Testis (tissue), 5 donors: ENCODE results near the gene PUS7. TPM values are rescaled to one million over a fixed set of nuclear protein-coding genes. Genes with fewer than 3 reads are reported as not detected.

Experiments used
- DNase-seq: peaks from one replicate; pipeline ENCODE4 v3.0.0-alpha.2; 2019
- H3K27ac ChIP-seq, 2 donors: fragments of 200-600 bp; sonication (generic); one replicate each; pipeline ENCODE4 v1.5.1; 2019
- H3K27me3 ChIP-seq: fragments of 200-600 bp; sonication (generic); one replicate; pipeline ENCODE4 v1.5.1; 2019
- H3K36me3 ChIP-seq: fragments of 200-600 bp; sonication (generic); one replicate; pipeline ENCODE4 v1.5.1; 2017; ENCODE audit warnings: low read depth; ENCODE audit errors: missing control alignments
- H3K4me1 ChIP-seq: fragments of 200-600 bp; sonication (generic); one replicate; pipeline ENCODE4 v1.5.1; 2019
- H3K4me3 ChIP-seq, 2 donors: fragments of 200-600 bp; sonication (generic); one replicate each; pipeline ENCODE4 v1.5.1; 2017 to 2019
- H3K9me3 ChIP-seq: fragments of 200-600 bp; sonication (generic); one replicate; pipeline ENCODE4 v1.5.1; 2017
- CTCF ChIP-seq, 3 experiments: fragments of 450-650 bp in 2 of 3; fragments of 200-600 bp in 1 of 3; sonication (generic) in 1 of 3; IDR thresholded peaks; one replicate each; pipeline ENCODE4 v1.5.1; 2016 to 2019; ENCODE audit warnings: antibody characterized with exemption in 3 of 3, mild to moderate bottlenecking in 2 of 3, moderate library complexity in 1 of 3
- POLR2A ChIP-seq: fragments of 450-650 bp; IDR thresholded peaks from one replicate; pipeline ENCODE4 v1.6.1; 2017; ENCODE audit warnings: antibody characterized with exemption, mild to moderate bottlenecking, moderate library complexity
- WGBS, 2 donors: methylation state at CpG; one replicate each; pipeline ENCODE4 v1.1.5; 2018; 5-methylcytosine and 5-hydroxymethylcytosine counted together
- intact Hi-C: fragments of 100-400 bp; cut with DNase I; formaldehyde crosslinking; loops from one replicate; pipeline ENCODE4 v1.15.1; 2023; ENCODE audit warnings: low total_unique reads
- long read RNA-seq, 2 donors: transcript quantifications; one replicate each; lab custom pipeline, GENCODE V29; 2026
- polyA plus RNA-seq: library from polyadenylated mRNA; stranded (reverse); fragments of 350-450 nt; fragmentation: Illumina TruSeq; extraction: RNeasy Lipid Tissue Mini Kit (QIAGEN cat#74804); gene quantifications from one replicate; pipeline ENCODE4 v1.2.3, GENCODE V29; 2014; ENCODE audit warnings: low read depth, low replicate concordance; ENCODE audit not compliant: insufficient read depth
- total RNA-seq, 2 donors: library from RNA; depleted of rRNA; stranded (reverse); fragments of >200 nt; gene quantifications; one replicate each; pipeline ENCODE4 v1.2.3, GENCODE V29; 2016

The PUS7 gene
- total RNA-seq, result 10 to 100 TPM; 10.6 to 18.0 TPM
- 8.7 TPM for polyA plus RNA-seq
- long read RNA-seq, donor 1, partial matches to known transcripts, result 0 of 3 reads
- long read RNA-seq, donor 1, other reads (novel, unspliced or antisense), result 0 of 3 reads
- long read RNA-seq, donor 2, partial matches to known transcripts, result 0 of 1 reads
- long read RNA-seq, donor 2, other reads (novel, unspliced or antisense), result 0 of 1 reads

DNA sequence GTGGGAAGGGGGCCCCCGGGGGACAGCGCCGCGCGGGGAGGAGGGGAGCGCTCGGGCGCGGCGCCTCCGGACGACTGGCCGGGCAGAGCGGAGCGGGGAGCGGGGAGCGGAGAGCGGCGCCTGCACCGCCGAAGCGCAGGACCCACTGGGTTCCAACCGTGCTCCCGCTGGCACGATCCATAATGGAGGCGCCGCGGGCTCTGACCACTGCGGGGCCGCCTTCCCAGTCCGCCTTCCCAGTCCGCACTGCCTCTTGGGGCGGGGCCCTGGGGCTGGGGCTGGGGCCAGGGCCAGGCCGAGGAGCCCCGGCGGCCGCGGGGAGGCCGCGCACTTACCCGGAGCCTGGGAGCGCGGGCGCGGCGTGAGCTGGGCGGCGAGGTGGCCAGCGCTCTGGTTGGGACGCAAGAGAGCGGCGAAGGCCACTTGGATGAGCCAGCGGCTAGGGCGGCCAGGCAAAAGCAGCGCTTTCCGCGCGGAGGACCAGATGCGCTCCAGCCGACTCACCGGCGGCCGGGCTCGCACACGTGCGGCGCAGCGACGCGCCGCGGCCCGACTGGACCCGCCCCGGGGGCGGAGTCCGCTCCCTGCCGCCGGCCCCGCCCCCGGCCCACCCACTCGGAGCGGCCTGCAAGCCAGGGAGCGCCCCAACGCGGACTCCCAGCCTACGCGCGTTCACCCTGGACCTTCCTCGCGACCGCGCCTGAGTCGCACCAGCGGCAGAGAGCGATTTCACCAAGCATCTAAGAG lies at the start of gene PUS7:
Gene PUS7 (minus strand): TSS at position 555 of the 747 bp plus-strand sequence. CDS start 13,759 bp downstream, outside the sequence.
- Histone ChIP-seq H3K9me3 (no peaks in the 10 kb centered on the region), H3K36me3 (no peaks in the 10 kb centered on the region), H3K27me3 (no peaks in the 10 kb centered on the region), H3K27ac (peak within 1 kb of the TSS; percentile 51 to 86), H3K4me3 (peak within 1 kb of the TSS; percentile 70 to 77), H3K4me1 (peaks cover 5% of the 10 kb centered on the region)
- whole genome bisulfite sequencing, 2 donors, result 0 to 1% methylated on average over 1 to 60 of the region's 96 CpGs
- peak; percentile 91 for DNase-seq
- intact Hi-C loops, result no loop called here
- no peak for TF ChIP-seq CTCF (IDR thresholded peaks at IDR 0.05)
- no peak for TF ChIP-seq POLR2A

DNA sequence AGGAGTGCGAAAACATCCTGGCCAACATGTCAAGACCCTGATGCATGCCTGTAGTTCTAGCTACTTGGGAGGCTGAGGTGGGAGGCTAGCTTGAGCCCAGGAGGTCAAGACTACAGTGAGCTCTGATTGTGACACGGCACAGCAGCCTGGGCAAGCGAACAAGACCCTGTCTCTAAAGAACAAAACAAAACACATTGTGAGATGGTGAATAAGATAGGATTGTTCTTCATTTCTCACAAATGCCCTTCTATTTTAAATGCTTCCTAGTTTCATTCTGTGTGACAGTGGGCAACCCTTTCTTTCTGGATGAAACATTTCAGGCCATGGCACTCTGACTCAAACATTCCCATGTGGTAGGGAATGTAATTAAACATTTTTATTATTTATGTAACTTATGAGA lies 45.8 kb upstream of the PUS7 start:
- Histone ChIP-seq H3K9me3 (no peaks in the 10 kb centered on the region), H3K27me3 (no peaks in the 10 kb centered on the region), H3K4me1 (no peaks in the 10 kb centered on the region), H3K27ac (no peak overlapping the region), H3K4me3 (no peak overlapping the region), H3K36me3 (no peaks in the 10 kb centered on the region)
- no peak for DNase-seq
- TF ChIP-seq POLR2A (no peak), CTCF (IDR thresholded peaks at IDR 0.05) (no peak)
- intact Hi-C loops, result no loop called here
- 85% methylated on average over 3 of the region's 3 CpGs for WGBS, 2 donors

DNA sequence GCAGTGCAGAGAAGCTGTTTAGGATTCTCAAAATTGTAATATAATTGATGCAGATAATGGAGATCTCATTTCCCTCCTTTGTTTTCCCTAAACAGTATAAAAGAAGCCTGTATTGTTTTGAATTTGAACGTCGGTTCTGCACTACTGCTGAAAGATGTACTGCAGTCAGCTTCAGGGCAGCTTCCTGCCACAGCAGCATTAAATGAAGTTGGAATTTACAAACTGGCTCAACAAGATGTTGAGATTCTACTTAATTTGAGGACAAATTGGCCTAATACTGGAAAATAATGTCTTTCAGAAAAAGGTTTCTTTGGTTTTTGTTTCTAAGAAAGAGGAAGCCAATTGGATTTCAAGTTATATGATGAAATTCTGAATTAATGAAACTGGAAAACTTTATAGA lies 45.0 kb upstream of the PUS7 start:
- intact Hi-C loops, result no loop called here
- H3K27ac ChIP-seq, result no peak overlapping the region
- H3K4me1 ChIP-seq, result no peaks in the 10 kb centered on the region
- H3K36me3 ChIP-seq, result no peaks in the 10 kb centered on the region
- H3K9me3 ChIP-seq, result no peaks in the 10 kb centered on the region
- WGBS, 2 donors, result 87 to 90% methylated on average over 2 of the region's 2 CpGs
- TF ChIP-seq CTCF (IDR thresholded peaks at IDR 0.05) (no peak), POLR2A (no peak)
- no peaks in the 10 kb centered on the region for H3K27me3 ChIP-seq
- H3K4me3 ChIP-seq, result no peak overlapping the region
- no peak for DNase-seq

DNA sequence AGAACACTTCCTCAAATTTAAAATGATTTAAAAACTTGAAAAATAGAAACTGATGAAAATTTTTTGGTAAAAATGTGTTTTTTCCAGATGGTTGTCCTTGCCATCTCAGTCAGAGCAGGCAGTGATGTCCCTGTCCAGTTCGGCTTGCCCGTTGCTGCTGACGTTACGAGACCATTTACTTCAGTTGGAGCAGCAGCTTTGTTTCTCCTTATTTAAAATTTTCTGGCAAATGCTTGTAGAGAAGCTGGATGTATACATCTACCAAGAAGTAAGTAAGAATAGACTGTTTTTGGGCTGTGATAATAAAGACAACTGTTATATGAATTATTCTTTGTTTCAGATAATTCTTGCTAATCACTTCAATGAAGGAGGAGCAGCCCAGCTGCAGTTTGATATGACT lies 43.1 kb upstream of the PUS7 start:
- Histone ChIP-seq H3K4me3 (no peak overlapping the region), H3K27me3 (no peaks in the 10 kb centered on the region), H3K9me3 (no peaks in the 10 kb centered on the region), H3K27ac (no peak overlapping the region), H3K36me3 (no peaks in the 10 kb centered on the region), H3K4me1 (no peaks in the 10 kb centered on the region)
- DNase-seq, result no peak
- WGBS, 2 donors, result 76 to 88% methylated on average over 4 of the region's 4 CpGs
- TF ChIP-seq POLR2A (no peak), CTCF (IDR thresholded peaks at IDR 0.05) (no peak)
- intact Hi-C loops, result no loop called here
